GM19035 (cell line): ENCODE measurements around the gene GAA.

Source experiments
- ATAC-seq: cut with Tn5 transposase; IDR thresholded peaks from one replicate; pipeline ENCODE4 v1.9.1; 2021; ENCODE audit not compliant: unreplicated experiment

The GAA gene

DNA sequence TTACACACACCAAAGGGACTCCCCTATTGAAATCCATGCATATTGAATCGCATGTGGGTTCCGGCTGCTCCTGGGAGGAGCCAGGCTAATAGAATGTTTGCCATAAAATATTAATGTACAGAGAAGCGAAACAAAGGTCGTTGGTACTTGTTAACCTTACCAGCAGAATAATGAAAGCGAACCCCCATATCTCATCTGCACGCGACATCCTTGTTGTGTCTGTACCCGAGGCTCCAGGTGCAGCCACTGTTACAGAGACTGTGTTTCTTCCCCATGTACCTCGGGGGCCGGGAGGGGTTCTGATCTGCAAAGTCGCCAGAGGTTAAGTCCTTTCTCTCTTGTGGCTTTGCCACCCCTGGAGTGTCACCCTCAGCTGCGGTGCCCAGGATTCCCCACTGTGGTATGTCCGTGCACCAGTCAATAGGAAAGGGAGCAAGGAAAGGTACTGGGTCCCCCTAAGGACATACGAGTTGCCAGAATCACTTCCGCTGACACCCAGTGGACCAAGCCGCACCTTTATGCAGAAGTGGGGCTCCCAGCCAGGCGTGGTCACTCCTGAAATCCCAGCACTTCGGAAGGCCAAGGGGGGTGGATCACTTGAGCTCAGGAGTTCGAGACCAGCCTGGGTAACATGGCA, 2.2 kb downstream of the GAA start:
- ATAC-seq: no peak

DNA sequence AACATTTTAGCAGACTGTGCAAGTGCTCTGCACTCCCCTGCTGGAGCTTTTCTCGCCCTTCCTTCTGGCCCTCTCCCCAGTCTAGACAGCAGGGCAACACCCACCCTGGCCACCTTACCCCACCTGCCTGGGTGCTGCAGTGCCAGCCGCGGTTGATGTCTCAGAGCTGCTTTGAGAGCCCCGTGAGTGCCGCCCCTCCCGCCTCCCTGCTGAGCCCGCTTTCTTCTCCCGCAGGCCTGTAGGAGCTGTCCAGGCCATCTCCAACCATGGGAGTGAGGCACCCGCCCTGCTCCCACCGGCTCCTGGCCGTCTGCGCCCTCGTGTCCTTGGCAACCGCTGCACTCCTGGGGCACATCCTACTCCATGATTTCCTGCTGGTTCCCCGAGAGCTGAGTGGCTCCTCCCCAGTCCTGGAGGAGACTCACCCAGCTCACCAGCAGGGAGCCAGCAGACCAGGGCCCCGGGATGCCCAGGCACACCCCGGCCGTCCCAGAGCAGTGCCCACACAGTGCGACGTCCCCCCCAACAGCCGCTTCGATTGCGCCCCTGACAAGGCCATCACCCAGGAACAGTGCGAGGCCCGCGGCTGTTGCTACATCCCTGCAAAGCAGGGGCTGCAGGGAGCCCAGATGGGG, 3.1 kb downstream of the GAA start:
- ATAC-seq: no peak

DNA sequence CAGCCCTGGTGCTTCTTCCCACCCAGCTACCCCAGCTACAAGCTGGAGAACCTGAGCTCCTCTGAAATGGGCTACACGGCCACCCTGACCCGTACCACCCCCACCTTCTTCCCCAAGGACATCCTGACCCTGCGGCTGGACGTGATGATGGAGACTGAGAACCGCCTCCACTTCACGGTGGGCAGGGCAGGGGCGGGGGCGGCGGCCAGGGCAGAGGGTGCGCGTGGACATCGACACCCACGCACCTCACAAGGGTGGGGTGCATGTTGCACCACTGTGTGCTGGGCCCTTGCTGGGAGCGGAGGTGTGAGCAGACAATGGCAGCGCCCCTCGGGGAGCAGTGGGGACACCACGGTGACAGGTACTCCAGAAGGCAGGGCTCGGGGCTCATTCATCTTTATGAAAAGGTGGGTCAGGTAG, 3.6 kb downstream of the GAA start:
- ATAC-seq: no peak

DNA sequence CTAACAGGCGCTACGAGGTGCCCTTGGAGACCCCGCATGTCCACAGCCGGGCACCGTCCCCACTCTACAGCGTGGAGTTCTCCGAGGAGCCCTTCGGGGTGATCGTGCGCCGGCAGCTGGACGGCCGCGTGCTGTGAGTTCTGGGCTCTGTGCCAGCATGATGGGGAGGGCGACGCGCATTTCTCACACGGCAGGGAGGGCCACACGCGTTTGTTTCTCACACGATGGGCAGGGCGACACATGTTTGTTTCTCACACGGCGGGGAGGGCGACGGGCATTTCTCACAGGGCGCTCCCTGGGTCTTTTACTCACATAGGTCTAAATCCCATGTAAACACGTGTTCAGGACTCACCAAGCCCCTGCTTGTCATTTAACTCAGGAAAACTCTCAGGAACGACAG, 4.4 kb downstream of the GAA start:
- ATAC-seq: no peak

DNA sequence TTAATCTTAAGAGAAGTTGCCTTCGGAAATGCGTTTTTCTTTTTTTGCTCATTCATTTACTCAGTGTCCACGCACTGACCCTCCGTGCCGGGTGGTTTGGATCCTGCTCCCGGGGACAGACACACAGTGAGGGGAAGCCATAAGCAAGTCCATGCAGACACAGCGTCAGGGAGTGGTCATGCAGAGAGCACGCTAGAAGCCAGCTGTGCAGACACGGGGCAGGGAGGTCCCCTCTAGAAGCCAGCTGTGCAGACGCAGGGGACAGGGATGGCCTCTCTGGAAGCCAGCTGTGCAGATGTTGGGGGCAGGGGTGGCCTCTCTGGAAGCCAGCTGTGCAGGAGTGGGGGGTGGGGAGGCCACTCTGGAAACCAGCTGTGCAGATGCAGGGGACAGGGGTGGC, 4.8 kb downstream of the GAA start:
- no peak for ATAC-seq

DNA sequence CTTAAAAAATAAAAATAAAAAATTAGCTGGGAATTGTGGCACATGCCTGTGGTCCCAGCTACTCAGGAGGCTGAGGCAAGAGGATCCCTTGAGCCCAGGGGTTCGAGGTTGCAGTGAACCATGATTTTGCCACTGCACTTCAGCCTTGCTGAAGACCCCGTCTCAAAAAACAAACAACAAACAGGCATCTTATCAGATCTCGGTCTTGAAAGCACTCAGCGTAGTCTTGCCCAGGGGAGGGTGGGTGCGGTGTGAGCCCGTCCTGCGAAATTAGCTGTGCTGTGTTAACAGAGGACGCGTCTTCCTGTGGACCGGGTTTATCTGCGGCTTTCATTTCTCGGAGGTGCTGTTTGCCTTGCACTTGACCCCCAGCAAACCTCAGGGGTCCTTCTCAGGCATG, 5.4 kb downstream of the GAA start:
- ATAC-seq: no peak

DNA sequence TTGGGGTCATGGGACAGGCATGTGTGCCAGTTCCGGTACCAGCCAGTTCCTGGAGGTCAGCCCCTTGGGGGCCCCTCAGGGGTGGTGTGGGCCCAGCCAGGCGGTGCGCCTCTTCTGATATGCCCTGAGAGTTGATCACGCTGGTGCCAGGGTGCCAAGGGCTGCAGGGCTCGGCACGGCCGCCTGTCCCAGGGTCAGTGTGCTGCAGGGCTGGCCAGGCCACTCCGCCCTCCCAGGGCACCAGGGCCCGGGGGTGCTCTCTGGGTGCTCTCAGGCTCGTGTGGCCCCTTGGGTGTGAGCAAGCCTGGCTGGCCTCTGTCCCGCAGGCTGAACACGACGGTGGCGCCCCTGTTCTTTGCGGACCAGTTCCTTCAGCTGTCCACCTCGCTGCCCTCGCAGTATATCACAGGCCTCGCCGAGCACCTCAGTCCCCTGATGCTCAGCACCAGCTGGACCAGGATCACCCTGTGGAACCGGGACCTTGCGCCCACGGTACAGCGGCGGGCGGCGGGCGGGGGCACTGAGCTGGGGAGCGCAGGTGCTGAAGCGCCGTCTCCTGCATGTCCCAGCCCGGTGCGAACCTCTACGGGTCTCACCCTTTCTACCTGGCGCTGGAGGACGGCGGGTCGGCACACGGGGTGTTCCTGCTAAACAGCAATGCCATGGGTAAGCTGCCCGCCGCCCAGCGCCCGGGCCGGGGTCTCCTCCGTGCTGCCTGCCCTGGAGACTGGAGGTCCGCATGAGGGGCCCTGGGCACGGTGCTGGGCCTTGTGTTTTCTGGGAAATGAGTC, 6.0 kb downstream of the GAA start:
- no peak for ATAC-seq

DNA sequence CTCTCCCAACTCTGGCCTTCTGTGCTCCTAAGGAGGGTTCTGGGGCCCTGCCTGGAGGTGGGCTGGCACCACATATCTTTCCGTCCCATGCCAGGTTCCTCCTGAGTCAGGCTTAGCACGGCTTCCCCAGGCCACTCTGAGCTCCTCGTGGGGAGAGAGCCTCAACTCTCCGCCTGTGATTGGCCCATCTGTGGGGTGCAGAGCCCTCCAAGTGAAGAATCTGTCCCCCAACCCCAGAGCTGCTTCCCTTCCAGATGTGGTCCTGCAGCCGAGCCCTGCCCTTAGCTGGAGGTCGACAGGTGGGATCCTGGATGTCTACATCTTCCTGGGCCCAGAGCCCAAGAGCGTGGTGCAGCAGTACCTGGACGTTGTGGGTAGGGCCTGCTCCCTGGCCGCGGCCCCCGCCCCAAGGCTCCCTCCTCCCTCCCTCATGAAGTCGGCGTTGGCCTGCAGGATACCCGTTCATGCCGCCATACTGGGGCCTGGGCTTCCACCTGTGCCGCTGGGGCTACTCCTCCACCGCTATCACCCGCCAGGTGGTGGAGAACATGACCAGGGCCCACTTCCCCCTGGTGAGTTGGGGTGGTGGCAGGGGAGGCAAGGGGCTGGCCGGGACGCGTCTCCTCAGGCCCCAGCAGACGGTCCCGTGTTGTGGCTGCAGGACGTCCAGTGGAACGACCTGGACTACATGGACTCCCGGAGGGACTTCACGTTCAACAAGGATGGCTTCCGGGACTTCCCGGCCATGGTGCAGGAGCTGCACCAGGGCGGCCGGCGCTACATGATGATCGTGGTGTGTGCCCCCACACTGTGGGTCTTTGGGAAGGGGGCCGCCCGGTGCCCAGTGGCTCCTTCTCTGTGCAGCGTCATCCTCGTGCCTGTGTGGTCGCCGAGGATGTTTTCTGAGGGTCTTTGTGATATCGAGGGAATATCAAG, 6.9 kb downstream of the GAA start:
- no peak for ATAC-seq

DNA sequence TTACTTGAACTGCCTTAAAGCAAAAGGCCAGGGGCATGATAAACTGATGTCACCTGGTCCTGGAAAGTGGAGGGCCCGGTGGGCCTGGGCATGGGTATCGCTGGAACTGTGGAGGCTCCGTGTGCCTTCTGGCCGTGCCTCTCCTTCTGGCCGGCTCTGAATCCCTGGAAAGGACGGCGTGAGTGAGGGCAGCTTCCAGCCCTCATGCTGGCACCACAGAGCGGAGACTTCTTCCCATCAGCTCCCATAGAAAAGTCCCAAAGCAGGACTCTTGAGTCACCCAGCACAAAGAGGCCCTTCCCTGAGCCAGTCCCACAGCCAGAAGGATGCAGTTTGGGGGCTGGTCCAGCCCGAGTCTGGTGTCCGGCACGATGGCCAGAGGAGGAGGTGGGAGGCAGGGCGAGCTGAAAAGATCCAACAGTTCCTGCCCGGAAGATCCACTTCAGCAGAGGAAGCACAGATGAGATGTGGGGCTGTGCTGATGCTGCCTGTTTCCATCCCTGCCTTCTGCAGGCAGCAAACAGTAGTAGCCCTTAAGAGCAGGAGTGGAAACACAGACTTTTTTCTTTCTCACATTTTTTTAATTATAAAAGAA, 7.8 kb downstream of the GAA start:
- ATAC-seq: no peak

DNA sequence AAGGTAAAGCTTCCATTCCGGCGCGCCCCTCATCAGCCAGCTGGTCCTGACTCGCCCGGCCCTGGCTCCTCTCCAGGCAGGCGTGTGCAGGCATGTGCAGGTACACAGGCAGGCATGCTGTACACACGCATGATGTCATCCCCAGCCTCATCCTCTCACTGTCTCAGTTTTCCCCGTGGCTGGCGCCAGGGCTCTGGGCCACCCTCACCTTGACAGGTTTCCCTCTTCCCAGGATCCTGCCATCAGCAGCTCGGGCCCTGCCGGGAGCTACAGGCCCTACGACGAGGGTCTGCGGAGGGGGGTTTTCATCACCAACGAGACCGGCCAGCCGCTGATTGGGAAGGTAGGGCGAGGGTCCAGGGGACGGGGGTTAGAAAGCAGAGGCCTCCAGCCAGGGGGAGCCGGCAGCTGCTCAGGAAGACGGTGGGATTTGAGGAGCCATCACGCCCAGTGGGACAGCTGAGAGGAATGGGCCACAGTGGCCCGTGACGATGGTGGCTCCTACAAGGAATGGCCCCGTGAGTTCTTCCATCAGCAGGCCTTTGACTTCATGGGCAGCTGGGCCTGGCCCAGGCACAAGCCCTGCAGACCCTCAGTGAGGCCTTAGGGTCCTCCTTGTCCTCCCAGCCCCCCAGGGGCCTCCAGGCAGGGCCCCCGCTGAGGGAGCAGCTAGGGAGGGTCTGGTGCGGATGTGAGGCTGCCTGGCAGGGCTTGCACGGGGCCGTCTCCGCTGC, 8.5 kb downstream of the GAA start:
- ATAC-seq: no peak

DNA sequence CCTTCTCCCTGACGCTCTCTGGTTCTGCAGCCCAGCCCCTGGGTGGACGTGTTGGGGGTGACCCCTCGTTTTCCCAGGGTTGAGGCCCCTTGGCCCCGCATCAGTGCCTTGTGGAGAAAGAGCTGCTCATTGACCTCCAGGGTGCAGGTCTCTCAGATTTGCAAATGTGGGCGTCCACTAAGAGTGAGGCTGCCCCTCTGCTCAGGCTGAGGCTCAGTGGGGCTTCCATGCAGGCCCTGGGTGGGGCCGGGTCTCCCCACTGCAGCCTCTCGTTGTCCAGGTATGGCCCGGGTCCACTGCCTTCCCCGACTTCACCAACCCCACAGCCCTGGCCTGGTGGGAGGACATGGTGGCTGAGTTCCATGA, 9.0 kb downstream of the GAA start:
- no peak for ATAC-seq

DNA sequence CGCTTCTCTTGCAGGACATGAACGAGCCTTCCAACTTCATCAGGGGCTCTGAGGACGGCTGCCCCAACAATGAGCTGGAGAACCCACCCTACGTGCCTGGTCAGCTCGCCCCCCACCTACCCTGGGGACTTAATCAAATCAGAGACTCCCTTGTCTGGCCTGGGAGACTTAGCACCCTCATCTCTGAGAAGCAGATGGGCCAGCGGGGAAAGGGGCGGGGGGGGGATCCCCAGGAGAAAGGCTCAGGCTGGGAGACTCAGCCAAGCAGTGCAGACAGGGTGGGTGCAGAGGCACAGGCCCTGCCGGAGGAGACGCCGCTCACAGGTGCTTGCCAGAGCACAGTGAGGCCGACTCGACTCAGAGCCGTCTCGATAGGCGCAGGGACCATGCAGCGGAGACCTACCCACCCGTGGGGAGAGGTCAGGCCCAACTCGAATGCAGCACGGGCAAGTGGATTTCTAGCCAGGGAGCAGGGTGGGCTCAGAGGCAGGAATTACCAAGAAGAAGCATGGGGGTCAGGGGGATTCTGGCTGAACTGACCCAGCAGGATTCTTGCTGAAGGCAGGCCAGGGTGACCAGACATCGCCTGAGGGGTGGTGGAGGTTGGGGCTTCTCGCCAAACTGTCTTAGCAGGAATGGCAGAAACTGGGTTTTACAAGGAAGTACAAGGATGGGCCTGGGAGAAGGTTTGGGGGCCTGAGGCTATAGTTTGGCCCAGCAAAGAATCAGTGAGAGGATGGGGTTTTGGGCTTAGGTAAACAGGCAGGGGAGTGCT, 9.7 kb downstream of the GAA start:
- ATAC-seq: no peak

DNA sequence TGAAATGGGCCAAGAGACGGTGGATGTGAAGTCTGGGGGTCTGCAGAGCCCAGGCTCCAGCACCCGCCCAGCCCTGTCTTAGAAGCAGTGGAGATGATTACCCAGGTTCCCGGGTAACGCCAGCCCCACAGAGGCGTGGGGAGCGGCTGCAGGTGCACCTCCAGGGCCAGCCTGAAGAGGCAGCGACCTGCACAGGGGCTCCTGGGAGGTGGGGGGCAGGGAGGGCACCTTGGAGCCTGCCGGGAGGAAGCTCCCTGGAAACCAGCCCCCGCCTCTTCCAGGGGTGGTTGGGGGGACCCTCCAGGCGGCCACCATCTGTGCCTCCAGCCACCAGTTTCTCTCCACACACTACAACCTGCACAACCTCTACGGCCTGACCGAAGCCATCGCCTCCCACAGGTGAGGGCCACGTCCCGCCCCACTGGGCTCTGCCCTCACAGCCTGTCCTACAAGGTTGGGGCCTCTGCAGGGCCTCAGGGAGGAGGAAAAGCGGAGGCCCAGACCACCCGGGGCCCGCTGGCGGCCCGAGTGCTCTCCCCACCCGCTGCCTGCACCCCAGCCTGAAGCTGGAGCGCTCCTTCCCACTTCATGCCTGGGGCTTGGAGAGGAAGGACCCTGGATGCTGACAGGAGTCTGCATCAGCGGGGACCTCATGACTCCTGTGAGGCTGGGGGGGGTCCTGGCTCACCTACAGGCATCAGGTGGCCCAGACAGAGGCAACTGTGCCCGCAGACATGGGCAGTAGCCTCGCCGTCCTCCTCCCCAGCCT, 10.5 kb downstream of the GAA start:
- ATAC-seq: no peak

DNA sequence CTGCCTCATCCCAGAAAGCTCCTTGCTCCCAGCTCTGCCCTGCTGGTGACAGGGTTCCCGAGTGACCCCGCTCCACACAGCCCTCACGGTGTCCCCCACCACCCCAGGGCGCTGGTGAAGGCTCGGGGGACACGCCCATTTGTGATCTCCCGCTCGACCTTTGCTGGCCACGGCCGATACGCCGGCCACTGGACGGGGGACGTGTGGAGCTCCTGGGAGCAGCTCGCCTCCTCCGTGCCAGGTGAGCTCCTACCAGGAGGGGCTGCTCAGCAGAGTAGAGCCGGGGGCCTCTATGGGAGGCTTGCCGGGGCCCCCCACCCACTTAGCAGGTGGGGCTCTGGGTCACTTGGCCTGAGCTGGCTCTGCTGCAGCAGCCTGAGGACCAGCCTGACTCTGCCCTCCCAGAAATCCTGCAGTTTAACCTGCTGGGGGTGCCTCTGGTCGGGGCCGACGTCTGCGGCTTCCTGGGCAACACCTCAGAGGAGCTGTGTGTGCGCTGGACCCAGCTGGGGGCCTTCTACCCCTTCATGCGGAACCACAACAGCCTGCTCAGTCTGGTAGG, 11.2 kb downstream of the GAA start:
- no peak for ATAC-seq

DNA sequence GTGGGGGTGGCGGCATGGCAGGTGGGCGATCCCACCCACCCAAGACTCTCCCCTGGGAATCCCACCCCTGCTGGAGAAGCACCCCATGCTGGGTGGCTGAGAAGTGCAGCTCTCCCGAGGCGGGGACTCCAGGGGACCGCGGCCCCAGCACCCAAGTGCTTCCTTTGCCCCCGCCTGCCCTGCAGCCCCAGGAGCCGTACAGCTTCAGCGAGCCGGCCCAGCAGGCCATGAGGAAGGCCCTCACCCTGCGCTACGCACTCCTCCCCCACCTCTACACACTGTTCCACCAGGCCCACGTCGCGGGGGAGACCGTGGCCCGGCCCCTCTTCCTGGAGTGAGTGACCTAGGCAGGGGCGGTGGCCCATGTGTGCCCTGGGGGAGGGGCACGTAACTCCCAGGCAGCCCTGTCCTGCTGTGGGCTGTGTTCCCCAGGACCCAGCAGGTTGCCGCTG, 11.7 kb downstream of the GAA start:
- no peak for ATAC-seq

DNA sequence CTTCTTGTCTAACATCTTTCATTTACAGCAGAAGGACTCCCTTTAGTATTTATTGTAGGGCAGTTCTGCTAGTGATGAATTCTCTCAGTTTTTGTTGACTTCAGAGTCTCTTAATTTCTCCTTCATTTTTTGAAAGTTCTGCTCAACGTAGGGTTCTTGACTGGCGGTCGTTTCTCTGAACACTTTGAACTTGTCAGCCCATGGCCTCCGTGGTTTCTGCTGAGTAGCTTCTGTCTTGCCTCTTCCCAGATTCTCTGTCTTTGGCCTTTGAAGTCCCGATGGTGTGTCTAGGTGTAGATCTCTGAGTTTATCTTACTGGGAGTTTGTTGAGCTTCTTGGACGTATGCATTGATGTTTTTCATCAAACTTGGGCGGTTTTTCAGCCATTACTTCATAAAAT, 13.4 kb downstream of the GAA start:
- ATAC-seq: no peak

DNA sequence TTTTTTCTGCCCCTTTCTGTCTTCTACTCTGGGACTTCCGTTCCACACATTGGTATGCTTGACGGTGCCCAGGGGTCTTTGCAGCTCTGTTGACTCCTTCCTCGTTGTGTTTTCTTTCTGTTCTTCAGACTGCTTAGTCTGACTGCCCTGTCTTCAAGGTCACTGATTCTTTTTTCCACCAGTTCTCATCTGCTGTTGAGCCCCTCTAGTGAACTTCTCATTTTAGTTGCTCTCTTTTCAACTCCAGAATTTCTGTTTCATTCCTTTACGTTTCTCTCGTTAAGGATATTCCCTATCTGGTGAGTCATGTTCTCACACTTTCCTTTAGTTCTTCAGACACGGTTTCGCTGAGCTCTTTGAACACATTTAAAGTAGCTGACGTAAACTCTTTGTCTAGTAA, 13.8 kb downstream of the GAA start:
- ATAC-seq: no peak

DNA sequence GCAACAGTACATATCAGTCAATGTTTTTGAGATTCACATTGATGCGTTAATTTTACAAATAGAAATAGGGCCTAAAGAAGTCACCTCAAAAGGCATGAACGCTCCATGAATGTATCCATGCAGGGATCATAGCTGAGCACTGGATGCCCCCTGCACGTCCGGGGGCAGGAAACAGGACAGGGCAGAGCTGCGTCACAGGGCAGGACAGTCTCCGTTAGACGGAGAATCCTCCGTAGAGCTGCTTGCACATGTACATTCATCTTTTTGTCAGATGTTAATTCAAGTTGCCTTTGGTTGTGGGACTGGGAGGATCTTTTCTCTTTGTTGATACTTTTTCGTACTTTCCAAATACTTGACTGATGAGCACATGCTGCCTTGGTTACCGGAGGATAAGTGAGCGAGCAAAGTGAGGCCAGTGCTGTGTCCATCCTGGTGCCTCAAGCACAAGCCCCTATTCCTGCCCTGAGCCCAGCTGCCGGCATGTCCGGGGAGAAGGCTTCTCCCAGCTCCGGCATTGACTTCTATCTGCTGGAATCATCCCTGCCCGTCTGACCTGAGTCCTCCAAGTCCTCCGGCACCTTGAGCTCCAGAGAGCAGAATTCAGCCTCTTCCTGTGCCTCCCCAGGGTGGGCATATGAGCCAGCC, 15.0 kb downstream of the GAA start:
- no peak for ATAC-seq
